ENCODE results near the gene STK32C.

Gene STK32C

GRCh38 chr10:132283604-132284382, 24.0 kb downstream of the STK32C start:
- no peak for FAIRE-seq
- TF ChIP-seq, protein P1, sequence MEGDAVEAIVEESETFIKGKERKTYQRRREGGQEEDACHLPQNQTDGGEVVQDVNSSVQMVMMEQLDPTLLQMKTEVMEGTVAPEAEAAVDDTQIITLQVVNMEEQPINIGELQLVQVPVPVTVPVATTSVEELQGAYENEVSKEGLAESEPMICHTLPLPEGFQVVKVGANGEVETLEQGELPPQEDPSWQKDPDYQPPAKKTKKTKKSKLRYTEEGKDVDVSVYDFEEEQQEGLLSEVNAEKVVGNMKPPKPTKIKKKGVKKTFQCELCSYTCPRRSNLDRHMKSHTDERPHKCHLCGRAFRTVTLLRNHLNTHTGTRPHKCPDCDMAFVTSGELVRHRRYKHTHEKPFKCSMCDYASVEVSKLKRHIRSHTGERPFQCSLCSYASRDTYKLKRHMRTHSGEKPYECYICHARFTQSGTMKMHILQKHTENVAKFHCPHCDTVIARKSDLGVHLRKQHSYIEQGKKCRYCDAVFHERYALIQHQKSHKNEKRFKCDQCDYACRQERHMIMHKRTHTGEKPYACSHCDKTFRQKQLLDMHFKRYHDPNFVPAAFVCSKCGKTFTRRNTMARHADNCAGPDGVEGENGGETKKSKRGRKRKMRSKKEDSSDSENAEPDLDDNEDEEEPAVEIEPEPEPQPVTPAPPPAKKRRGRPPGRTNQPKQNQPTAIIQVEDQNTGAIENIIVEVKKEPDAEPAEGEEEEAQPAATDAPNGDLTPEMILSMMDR (IDR thresholded peaks at IDR 0.05; ENCODE audit: insufficient read depth, missing control alignments): no peak
- DNase-seq (ENCODE audit: insufficient read length, low spot score): no peak

DNA sequence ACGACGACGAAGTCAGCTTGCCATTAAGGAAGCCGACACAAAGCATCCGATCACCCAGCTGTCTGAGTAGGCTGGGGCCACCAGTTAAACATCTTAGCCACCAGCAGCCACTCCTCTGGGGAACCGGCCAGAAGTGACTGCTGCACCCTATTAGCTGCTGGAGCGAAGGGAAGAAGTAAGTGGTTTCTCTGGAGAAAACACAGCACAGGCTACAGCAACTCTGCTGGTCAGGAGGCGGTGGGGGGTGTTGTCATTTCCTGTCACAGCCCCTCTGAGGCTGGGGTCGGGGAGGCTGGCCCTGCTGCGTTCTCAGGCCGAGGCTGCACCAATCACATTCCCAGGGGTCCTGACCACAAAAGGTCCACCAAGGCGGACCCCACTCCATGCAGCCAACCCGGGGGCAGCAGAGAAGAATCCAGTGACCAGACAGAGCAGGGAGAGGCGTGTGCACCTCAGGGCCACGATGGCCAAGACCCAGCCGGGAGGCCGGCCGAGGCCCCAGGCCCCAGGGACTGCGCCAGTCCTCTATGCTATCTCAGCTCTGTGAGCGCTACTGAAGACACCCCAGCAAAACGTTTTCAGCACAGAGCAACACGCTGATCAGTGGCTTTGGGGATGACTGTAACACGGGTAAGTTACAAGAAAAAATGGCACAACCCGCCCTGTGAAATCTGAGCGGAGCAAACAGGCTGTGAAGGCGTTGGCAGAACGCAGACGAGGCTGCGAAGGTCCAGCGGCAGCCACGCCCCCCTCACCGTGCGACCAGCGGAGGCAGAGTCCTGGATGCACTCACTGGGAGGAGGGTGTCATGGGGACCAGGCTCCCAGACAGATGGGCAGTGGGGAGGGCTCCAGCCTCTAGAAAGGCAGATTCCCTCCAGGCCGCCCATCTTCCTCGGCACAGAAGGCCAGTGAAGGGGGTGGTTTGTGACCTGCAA, 24.8 kb downstream of the STK32C start:
- FAIRE-seq (no peak), DNase-seq (ENCODE audit: insufficient read length, low spot score) (no peak)
- TF ChIP-seq, protein P1 (IDR thresholded peaks at IDR 0.05; ENCODE audit: insufficient read depth, missing control alignments): no peak

- DNase-seq (ENCODE audit: insufficient read length, low spot score) (no peak), FAIRE-seq (no peak)
- TF ChIP-seq, protein P1 (IDR thresholded peaks at IDR 0.05; ENCODE audit: insufficient read depth, missing control alignments): no peak
These were observed 25.7 kb downstream of the STK32C start for GRCh38 chr10:132281915-132282666.

DNA sequence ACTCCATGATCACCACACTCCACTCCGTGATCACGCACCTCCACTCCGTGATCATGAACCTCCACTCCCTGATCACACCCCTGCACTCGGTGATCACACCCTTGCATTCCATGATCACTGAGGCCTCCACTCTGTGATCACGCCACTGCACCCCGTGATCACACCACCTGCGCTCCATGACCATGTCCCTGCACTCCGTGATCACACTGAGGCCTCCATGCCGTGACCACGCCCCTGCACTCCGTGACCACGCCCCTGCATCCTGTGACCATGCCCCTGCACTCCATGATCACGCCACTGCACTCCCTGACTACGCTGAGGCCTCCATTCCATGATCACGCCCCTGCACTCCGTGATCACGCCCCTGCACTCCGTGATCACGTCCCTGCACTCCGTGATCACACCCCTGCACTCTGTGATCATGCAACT, 27.1 kb downstream of the STK32C start:
- TF ChIP-seq, protein P1 (IDR thresholded peaks at IDR 0.05; ENCODE audit: insufficient read depth, missing control alignments): no peak
- FAIRE-seq: no peak

DNA sequence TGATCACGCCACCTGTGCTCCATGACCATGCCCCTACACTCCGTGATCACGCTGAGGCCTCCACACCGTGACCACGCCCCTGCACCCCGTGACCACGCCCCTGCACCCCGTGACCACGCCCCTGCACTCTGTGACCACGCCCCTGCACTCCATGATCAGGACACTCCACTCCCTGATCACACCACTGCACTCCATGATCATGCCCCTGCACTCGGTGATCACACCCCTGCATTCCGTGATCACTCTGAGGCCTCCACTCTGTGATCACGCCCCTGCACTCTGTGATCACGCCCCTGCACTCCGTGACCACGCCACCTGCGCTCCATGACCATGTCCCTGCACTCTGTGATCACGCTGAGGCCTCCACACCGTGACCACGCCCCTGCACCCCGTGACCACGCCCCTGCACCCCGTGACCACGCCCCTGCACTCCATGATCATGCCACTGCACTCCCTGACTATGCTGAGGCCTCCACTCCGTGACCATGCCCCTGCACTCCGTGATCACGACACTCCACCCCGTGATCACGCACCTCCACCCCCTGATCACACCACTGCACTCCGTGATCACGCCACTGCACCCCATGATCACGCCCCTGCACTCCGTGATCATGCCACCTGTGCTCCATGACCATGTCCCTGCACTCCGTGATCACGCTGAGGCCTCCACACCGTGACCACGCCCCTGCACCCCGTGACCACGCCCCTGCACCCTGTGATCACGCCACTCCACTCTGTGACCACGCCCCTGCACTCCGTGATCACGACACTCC, 27.7 kb downstream of the STK32C start:
- TF ChIP-seq, protein P1 (IDR thresholded peaks at IDR 0.05; ENCODE audit: insufficient read depth, missing control alignments): no peak
- DNase-seq (ENCODE audit: insufficient read length, low spot score): no peak
- FAIRE-seq: no peak

More for the DNA sequence above, 27.1 kb downstream of the STK32C start:
- no peak for DNase-seq (ENCODE audit: insufficient read length, low spot score)

- TF ChIP-seq, protein P1 (IDR thresholded peaks at IDR 0.05; ENCODE audit: insufficient read depth, missing control alignments): no peak
- FAIRE-seq: no peak
- no peak for DNase-seq (ENCODE audit: insufficient read length, low spot score)
These were observed 30.4 kb downstream of the STK32C start for GRCh38 chr10:132277311-132277741.
